Measurements from ENCODE around the gene TIGAR. TPM values are rescaled to one million over a fixed set of nuclear protein-coding genes. Genes with fewer than 3 reads are reported as not detected.

TIGAR gene
- total and polyA plus RNA-seq, 4 donors, result 2.9 to 10.5 (median 5.9) TPM

DNA sequence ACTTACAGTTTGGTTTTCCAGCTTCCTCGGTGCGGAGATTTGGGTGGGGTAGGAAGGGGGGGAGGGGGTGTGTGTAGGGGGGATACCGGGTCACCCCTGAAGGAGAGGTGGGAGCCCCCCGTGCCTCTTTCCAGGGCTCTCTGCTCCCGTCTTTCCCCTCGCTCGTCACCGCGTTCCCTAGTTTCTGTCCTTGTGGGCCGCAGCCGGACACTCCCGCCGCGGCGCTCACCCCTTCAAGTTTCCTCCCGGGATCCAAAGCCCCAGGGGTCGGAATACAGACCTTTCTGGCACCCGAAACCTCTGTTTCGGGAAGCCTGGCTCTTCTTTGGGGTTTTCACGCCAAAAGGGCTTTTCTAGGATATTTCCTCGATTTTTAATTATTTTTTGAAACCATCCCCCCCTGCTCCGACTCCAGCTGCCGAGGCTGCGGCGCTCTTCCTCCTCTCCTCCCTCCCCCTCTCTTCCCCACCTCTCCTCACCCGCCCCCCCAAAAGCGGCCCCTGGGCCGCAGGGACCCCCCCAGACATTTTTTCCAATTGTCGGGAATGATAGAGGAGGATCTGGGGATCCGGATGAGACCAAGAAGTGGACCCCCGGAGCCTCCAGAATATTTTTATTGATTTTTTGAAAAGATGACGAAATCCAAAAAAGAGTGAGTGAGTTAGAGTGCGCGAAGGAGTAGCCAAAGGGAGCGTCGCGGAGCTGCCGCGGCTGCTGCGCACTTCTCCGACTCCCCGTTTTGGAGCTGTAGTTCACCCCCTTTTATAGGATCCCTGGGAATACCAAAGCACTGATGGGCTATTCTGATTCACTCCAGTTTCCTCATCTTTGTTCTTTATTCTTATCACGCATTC lies 45.8 kb upstream of the TIGAR start:
- ATAC-seq (ENCODE audit: low FRiP score), result no peak
- WGBS, 2 donors, result 1% methylated on average over 42 to 43 of the region's 43 CpGs

DNA sequence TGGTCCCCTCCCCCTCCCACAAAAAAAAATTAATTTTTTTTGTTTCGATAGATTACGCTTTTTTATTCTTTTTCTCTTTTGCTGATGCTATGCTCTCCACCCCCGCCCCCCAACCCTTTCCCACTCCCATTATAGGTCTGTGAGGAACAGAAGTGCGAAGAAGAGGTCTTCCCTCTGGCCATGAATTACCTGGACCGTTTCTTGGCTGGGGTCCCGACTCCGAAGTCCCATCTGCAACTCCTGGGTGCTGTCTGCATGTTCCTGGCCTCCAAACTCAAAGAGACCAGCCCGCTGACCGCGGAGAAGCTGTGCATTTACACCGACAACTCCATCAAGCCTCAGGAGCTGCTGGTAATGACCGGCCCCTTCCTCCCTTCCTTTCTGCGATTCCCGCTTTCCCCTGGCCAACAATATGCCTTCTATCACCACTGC lies 45.1 kb upstream of the TIGAR start:
- Histone ChIP-seq H3K4me3 (ENCODE audit: low read length in 2 of 2) (peak overlapping the region; percentile 75 to 95), H3K4me1 (ENCODE audit: control insufficient read depth in 1 of 2, insufficient read depth in 2 of 2, low read length in 2 of 2) (no peaks in the 10 kb centered on the region), H3K36me3 (ENCODE audit: control insufficient read depth in 1 of 2, insufficient read depth in 2 of 2, low read length in 1 of 2) (peaks cover 0 to 2% of the 10 kb centered on the region in 2 donors), H3K9me3 (ENCODE audit: control insufficient read depth, low read length) (no peaks in the 10 kb centered on the region), H3K27me3 (ENCODE audit: control insufficient read depth in 1 of 2, insufficient read depth in 2 of 2, low read length in 1 of 2) (no peaks in the 10 kb centered on the region), H3K27ac (ENCODE audit: low read depth in 1 of 2, low read length in 2 of 2) (peak overlapping the region; percentile 45 to 72)
- 21 to 27% methylated on average over 14 of the region's 14 CpGs for WGBS, 2 donors
- no peak for ATAC-seq (ENCODE audit: low FRiP score)
- intact Hi-C loops (cut with DNase I), result loop anchor here (1.0 to 5.0 kb wide), 5 partner anchors 169 to 404 kb away; partner anchors contain the start of gene PARP11 (in 1 of the 2)
- no peak for DNase-seq

More for the DNA sequence above, 45.8 kb upstream of the TIGAR start:
- Histone ChIP-seq H3K4me1 (ENCODE audit: control insufficient read depth in 1 of 2, insufficient read depth in 2 of 2, low read length in 2 of 2) (no peaks in the 10 kb centered on the region), H3K36me3 (ENCODE audit: control insufficient read depth in 1 of 2, insufficient read depth in 2 of 2, low read length in 1 of 2) (peaks cover 0 to 2% of the 10 kb centered on the region in 2 donors), H3K9me3 (ENCODE audit: control insufficient read depth, low read length) (no peaks in the 10 kb centered on the region), H3K4me3 (ENCODE audit: low read length in 2 of 2) (peak overlapping the region; percentile 75 to 95), H3K27me3 (ENCODE audit: control insufficient read depth in 1 of 2, insufficient read depth in 2 of 2, low read length in 1 of 2) (no peaks in the 10 kb centered on the region), H3K27ac (ENCODE audit: low read depth in 1 of 2, low read length in 2 of 2) (peak overlapping the region; percentile 93 to 95)
- intact Hi-C loops (cut with DNase I), result loop anchor here (5.0 kb wide), 3 partner anchors 243 to 403 kb away; partner anchors contain the start of gene PARP11 (in 1 of the 2)
- DNase-seq, result peak in 1 of 2 donors; percentile 79

DNA sequence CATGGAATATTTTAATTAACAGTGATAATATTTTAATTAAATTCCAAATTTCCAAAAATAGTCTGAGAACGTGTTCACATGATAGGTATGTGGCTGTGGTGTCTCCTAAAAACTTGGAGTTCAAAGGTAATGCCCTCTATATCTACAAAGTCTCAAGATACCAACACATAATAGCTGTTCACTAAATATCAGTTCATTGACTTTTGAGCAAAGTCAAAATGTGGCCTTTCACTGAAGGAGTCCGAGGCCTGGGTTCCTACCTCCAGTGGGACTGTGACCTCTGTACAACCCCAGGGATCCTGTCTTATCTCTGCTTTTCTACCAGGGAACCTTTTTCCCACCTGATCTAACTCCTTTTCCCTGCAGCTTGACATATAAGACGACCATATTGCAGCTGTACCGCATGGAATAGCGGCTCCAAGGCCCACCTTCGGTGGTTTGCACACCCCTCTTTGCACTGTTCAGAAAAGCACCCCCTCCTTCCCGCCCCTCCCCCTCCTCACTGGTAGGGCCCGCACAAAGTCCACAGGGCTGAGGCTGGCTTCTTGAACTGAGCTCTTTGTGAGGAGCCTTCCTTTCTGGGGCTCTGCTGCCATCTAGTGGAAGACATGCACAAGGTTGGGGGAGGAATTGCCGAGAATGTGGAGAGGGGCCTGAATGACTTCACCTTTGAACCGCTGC lies 44.3 kb upstream of the TIGAR start:
- H3K27ac ChIP-seq (ENCODE audit: low read depth in 1 of 2, low read length in 2 of 2), result peak overlapping the region; percentile 14 to 45
- H3K9me3 ChIP-seq (ENCODE audit: control insufficient read depth, low read length), result no peaks in the 10 kb centered on the region
- ATAC-seq (ENCODE audit: low FRiP score), result peak; percentile 84
- DNase-seq, result peak; percentile 89 to 91
- intact Hi-C loops (cut with DNase I), result loop anchor here (1.0 to 5.0 kb wide), 6 partner anchors 169 to 404 kb away; partner anchors contain the start of gene PARP11 (in 1 of the 2)
- H3K27me3 ChIP-seq (ENCODE audit: control insufficient read depth in 1 of 2, insufficient read depth in 2 of 2, low read length in 1 of 2), result no peaks in the 10 kb centered on the region
- peaks cover 0 to 4% of the 10 kb centered on the region in 2 donors for H3K36me3 ChIP-seq (ENCODE audit: control insufficient read depth in 1 of 2, insufficient read depth in 2 of 2, low read length in 1 of 2)
- 6 to 9% methylated on average over 10 of the region's 10 CpGs for WGBS, 2 donors
- no peak overlapping the region for H3K4me3 ChIP-seq (ENCODE audit: low read length in 2 of 2)
- H3K4me1 ChIP-seq (ENCODE audit: control insufficient read depth in 1 of 2, insufficient read depth in 2 of 2, low read length in 2 of 2), result no peaks in the 10 kb centered on the region

DNA sequence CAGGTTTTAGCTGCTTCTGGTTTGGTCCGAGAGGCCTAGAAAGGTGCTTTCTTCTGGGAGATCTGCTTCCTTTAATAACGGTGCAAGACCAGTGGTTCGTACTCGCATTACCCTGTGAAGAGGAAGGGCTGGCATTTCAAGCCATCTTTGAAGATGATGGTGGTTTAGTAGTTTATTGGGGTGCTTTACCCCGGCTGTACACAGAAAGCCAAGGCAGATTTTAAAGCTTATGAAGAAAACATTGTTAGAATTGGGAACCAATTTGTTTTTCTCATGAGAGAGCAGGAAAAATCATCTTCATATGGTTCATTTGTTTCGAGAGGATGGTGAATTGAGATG lies 43.8 kb upstream of the TIGAR start:
- Histone ChIP-seq H3K4me3 (ENCODE audit: low read length in 2 of 2) (no peak overlapping the region), H3K27me3 (ENCODE audit: control insufficient read depth in 1 of 2, insufficient read depth in 2 of 2, low read length in 1 of 2) (no peaks in the 10 kb centered on the region), H3K9me3 (ENCODE audit: control insufficient read depth, low read length) (no peaks in the 10 kb centered on the region), H3K36me3 (ENCODE audit: control insufficient read depth in 1 of 2, insufficient read depth in 2 of 2, low read length in 1 of 2) (peaks cover under 1 to 6% of the 10 kb centered on the region in 2 donors), H3K27ac (ENCODE audit: low read depth in 1 of 2, low read length in 2 of 2) (no peak overlapping the region), H3K4me1 (ENCODE audit: control insufficient read depth in 1 of 2, insufficient read depth in 2 of 2, low read length in 2 of 2) (no peaks in the 10 kb centered on the region)
- DNase-seq (no peak), ATAC-seq (ENCODE audit: low FRiP score) (no peak)
- WGBS, 2 donors, result 24 to 26% methylated on average over 6 of the region's 6 CpGs
- intact Hi-C loops (cut with DNase I), result loop anchor here (1.0 to 5.0 kb wide), 5 partner anchors 245 to 405 kb away; partner anchors contain the start of gene PARP11 (in 1 of the 2)

DNA sequence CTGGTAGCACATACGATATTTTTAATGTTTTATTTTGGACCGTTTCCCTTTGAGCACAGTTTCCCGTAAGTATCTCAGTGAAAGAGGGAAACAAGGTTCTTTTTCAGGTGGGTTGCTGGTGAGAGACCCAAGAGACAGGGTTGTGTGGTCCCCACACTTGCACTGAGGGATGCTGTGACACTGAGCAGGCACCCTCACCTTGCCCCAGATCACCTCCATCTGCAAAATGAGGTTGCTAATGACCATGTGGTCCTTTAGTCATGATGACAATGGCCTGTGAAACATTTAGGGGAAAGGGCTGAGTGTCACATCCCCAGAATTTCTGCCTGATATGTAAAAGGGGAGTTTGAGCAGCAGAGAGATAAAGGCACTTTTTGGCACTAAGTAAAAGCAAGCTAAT lies 43.2 kb upstream of the TIGAR start:
- DNase-seq (no peak), ATAC-seq (ENCODE audit: low FRiP score) (no peak)
- Histone ChIP-seq H3K9me3 (ENCODE audit: control insufficient read depth, low read length) (no peaks in the 10 kb centered on the region), H3K27ac (ENCODE audit: low read depth in 1 of 2, low read length in 2 of 2) (no peak overlapping the region), H3K36me3 (ENCODE audit: control insufficient read depth in 1 of 2, insufficient read depth in 2 of 2, low read length in 1 of 2) (peaks cover 2 to 7% of the 10 kb centered on the region in 2 donors), H3K4me1 (ENCODE audit: control insufficient read depth in 1 of 2, insufficient read depth in 2 of 2, low read length in 2 of 2) (no peaks in the 10 kb centered on the region), H3K4me3 (ENCODE audit: low read length in 2 of 2) (no peak overlapping the region), H3K27me3 (ENCODE audit: control insufficient read depth in 1 of 2, insufficient read depth in 2 of 2, low read length in 1 of 2) (no peaks in the 10 kb centered on the region)
- intact Hi-C loops (cut with DNase I), result loop anchor here (1.0 to 5.0 kb wide), 5 partner anchors 246 to 406 kb away; partner anchors contain the start of gene PARP11 (in 1 of the 2)
- WGBS, 2 donors, result 56 to 64% methylated on average over 3 of the region's 3 CpGs

DNA sequence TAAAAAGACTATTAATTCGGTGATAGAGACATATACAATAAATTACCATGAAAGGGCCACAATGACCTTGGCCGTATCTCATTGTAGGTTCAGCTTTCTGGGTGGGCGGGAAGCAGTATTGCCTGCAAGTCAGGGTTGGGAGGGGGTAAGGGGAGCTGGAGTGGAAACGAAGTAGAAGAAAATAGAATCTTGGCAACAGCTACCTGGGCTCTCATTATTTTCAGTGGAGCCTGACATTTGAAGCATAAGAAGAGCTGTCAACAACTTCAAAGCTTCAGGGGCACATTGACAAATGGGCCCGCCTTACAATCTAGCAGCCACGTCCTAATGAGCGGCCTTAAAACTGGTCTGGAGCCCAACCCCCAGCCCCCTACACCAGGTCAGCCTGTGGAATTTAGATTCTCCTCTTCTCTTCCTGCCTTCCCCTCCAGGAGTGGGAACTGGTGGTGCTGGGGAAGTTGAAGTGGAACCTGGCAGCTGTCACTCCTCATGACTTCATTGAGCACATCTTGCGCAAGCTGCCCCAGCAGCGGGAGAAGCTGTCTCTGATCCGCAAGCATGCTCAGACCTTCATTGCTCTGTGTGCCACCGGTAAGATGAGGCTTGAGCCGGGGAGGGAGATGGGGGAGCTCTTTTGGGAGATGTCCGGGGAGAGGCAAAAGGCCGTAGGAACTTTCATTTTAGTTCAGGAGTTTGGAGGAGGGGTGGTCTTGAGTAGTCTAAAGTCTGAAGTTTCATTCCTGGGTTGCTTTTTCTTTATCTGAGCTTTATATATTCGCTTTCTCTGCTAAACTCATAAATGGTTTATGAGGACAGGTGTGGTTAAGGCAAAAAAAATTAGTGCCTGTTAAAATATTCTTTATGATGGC lies 42.5 kb upstream of the TIGAR start:
- H3K9me3 ChIP-seq (ENCODE audit: control insufficient read depth, low read length), result no peaks in the 10 kb centered on the region
- no peak for ATAC-seq (ENCODE audit: low FRiP score)
- peak in 1 of 2 donors; percentile 78 for DNase-seq
- no peaks in the 10 kb centered on the region for H3K4me1 ChIP-seq (ENCODE audit: control insufficient read depth in 1 of 2, insufficient read depth in 2 of 2, low read length in 2 of 2)
- H3K36me3 ChIP-seq (ENCODE audit: control insufficient read depth in 1 of 2, insufficient read depth in 2 of 2, low read length in 1 of 2), result peaks cover 2 to 7% of the 10 kb centered on the region in 2 donors
- no peak overlapping the region for H3K27ac ChIP-seq (ENCODE audit: low read depth in 1 of 2, low read length in 2 of 2)
- H3K27me3 ChIP-seq (ENCODE audit: control insufficient read depth in 1 of 2, insufficient read depth in 2 of 2, low read length in 1 of 2), result no peaks in the 10 kb centered on the region
- 52 to 57% methylated on average over 15 of the region's 15 CpGs for WGBS, 2 donors
- no peak overlapping the region for H3K4me3 ChIP-seq (ENCODE audit: low read length in 2 of 2)
- intact Hi-C loops (cut with DNase I), result loop anchor here (2.0 to 5.0 kb wide), 4 partner anchors 246 to 406 kb away; partner anchors contain the start of gene PARP11 (in 1 of the 2)

DNA sequence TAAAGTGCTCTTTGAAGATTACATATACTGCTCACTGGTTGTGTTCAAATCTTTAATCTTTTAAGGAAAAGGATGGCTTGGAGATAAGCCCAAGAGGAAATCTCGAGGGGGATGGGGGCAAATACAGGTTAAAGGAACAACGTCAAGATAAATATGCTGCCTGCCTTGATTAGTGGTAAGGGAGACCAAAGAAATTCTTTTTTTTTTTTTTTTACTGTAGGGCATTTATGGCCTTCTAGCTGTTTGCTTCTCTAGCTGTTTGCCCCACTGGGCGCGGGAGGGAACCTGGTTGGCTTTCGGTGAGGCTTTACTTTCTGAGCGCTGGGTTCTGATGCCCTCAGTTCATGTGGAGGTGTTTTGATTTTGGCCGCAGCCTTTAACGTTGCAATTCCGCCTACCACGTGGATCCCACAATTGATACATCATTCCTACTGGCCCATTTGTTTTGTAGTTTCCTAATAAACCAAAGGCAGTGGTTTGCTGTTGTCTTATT lies 41.8 kb upstream of the TIGAR start:
- Histone ChIP-seq H3K9me3 (ENCODE audit: control insufficient read depth, low read length) (no peaks in the 10 kb centered on the region), H3K36me3 (ENCODE audit: control insufficient read depth in 1 of 2, insufficient read depth in 2 of 2, low read length in 1 of 2) (peaks cover 2 to 8% of the 10 kb centered on the region in 2 donors), H3K4me3 (ENCODE audit: low read length in 2 of 2) (no peak overlapping the region), H3K27me3 (ENCODE audit: control insufficient read depth in 1 of 2, insufficient read depth in 2 of 2, low read length in 1 of 2) (no peaks in the 10 kb centered on the region), H3K27ac (ENCODE audit: low read depth in 1 of 2, low read length in 2 of 2) (no peak overlapping the region), H3K4me1 (ENCODE audit: control insufficient read depth in 1 of 2, insufficient read depth in 2 of 2, low read length in 2 of 2) (no peaks in the 10 kb centered on the region)
- intact Hi-C loops (cut with DNase I), result loop anchor here (2.0 to 5.0 kb wide), 4 partner anchors 247 to 407 kb away; partner anchors contain the start of gene PARP11 (in 1 of the 2)
- ATAC-seq (ENCODE audit: low FRiP score) (no peak), DNase-seq (no peak)
- WGBS, 2 donors, result 70 to 75% methylated on average over 10 of the region's 10 CpGs
